Thyroid gland (tissue), 4 donors: Measurements from ENCODE around the gene ISOC2.

Experiments used
- CTCF ChIP-seq, 6 experiments: fragments of 200-600 bp in 3 of 6; fragments of 450-650 bp in 3 of 6; sonication (generic) in 3 of 6; IDR thresholded peaks; one replicate each; pipeline ENCODE4 v1.5.1; 2016 to 2019; ENCODE audit warnings: antibody characterized with exemption in 6 of 6, mild to moderate bottlenecking in 2 of 6, inconsistent platforms in 1 of 6, moderate library complexity in 1 of 6
- POLR2A ChIP-seq, 2 donors: fragments of 450-650 bp; IDR thresholded peaks; one replicate each; pipeline ENCODE4 v1.6.1; 2017; ENCODE audit warnings: antibody characterized with exemption in 2 of 2, mild to moderate bottlenecking in 2 of 2, moderate library complexity in 1 of 2

GRCh38 chr19:55447421-55448174 is 13.8 kb downstream of the ISOC2 start:
- no peak for TF ChIP-seq CTCF (IDR thresholded peaks at IDR 0.05)
- no peak for TF ChIP-seq POLR2A (IDR thresholded peaks at IDR 0.05)
